SJCRH30 (cell line): ENCODE measurements around the gene SLAIN2. TPM values are rescaled to one million over a fixed set of nuclear protein-coding genes. Genes with fewer than 3 reads are reported as not detected.

Experiments used
- DNase-seq, 2 experiments: peaks; one replicate each; pipeline ENCODE4 v3.0.0-alpha.2; 2015 to 2020
- H3K27ac ChIP-seq: fragments of 250-450 bp; sonication (Bioruptor Pico); 2 replicates; pipeline ENCODE4 v1.5.1; 2020; ENCODE audit warnings: mild to moderate bottlenecking, moderate library complexity
- H3K27me3 ChIP-seq: fragments of 250-450 bp; sonication (Bioruptor Pico); 2 replicates; pipeline ENCODE4 v1.5.1; 2020; ENCODE audit warnings: mild to moderate bottlenecking, moderate library complexity
- H3K36me3 ChIP-seq: fragments of 250-450 bp; sonication (Bioruptor Pico); 2 replicates; pipeline ENCODE4 v1.5.1; 2020; ENCODE audit warnings: mild to moderate bottlenecking, moderate library complexity
- H3K4me1 ChIP-seq: fragments of 250-450 bp; sonication (Bioruptor Pico); 2 replicates; pipeline ENCODE4 v1.5.1; 2020; ENCODE audit warnings: mild to moderate bottlenecking, moderate library complexity
- H3K4me3 ChIP-seq: fragments of 250-450 bp; sonication (Bioruptor Pico); 2 replicates; pipeline ENCODE4 v1.5.1; 2020; ENCODE audit warnings: mild to moderate bottlenecking, moderate library complexity
- H3K9me3 ChIP-seq: fragments of 250-450 bp; sonication (Bioruptor Pico); replicated peaks from 2 replicates; pipeline ENCODE4 v1.5.1; 2020; ENCODE audit warnings: mild to moderate bottlenecking, moderate library complexity
- total RNA-seq: library from RNA; depleted of rRNA; stranded (reverse); fragments of >200 nt; shearing (Covaris generic); gene quantifications from 2 replicates; pipeline ENCODE4 v1.2.3, GENCODE V29; 2014

The SLAIN2 gene
- total RNA-seq, 1 experiment from 2014 or later, result 145 TPM

DNA sequence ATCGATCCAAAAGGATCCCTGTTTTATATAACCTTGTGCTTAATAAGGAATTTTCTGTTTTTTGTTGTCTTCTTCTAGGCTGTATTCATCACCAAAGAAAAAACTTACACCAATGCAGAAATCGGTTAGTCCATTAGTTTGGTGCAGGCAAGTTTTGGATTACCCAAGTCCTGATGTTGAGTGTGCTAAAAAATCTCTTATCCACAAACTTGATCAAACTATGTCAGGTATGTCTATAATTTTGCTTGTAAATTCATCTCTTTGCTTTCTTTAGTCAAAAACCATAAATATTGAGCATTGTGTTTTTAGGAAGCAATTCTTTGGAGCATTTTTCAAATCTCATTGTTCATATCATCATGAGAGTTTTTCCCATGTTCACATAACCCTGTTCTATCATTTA lies 28.4 kb downstream of the SLAIN2 start:
- Histone ChIP-seq H3K36me3 (peaks cover 8% of the 10 kb centered on the region), H3K27ac (no peak overlapping the region), H3K9me3 (no peaks in the 10 kb centered on the region), H3K4me3 (no peak overlapping the region), H3K27me3 (no peaks in the 10 kb centered on the region), H3K4me1 (peaks cover 3% of the 10 kb centered on the region; the same call in 1 of the 2 replicates)
- DNase-seq, result no peak

- Histone ChIP-seq H3K4me1 (peaks cover 3% of the 10 kb centered on the region; the same call in 1 of the 2 replicates), H3K36me3 (peaks cover 8% of the 10 kb centered on the region), H3K4me3 (no peak overlapping the region), H3K9me3 (no peaks in the 10 kb centered on the region), H3K27me3 (no peaks in the 10 kb centered on the region), H3K27ac (no peak overlapping the region)
- no peak for DNase-seq
These were observed 29.2 kb downstream of the SLAIN2 start for GRCh38 chr4:48370260-48371134.

DNA sequence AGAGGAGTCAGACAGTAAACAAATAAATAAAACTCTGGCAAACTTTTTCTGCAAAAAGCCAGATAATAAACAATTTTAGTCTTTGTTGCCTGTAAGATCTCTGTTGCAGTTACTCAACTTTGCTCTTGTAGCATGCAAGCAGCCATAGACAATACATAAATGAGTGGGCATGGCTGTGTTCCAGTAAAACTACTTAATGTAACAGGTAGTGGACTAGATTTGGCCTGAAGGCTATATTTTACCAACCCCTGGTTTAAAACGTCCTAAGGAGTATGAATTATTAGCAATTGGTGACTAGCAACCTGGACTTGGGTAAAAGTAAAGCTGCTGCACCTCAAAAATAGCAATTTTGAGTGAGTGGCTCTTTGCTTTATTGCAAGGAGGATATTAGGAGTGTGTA lies 30.9 kb downstream of the SLAIN2 start:
- Histone ChIP-seq H3K36me3 (peaks cover 6% of the 10 kb centered on the region), H3K9me3 (no peaks in the 10 kb centered on the region), H3K27me3 (no peaks in the 10 kb centered on the region), H3K4me1 (peaks cover 10% of the 10 kb centered on the region), H3K27ac (no peak overlapping the region), H3K4me3 (no peak overlapping the region)
- no peak for DNase-seq

- peaks cover 15% of the 10 kb centered on the region for H3K4me1 ChIP-seq
- H3K27me3 ChIP-seq, result no peaks in the 10 kb centered on the region
- no peaks in the 10 kb centered on the region for H3K9me3 ChIP-seq
- no peak overlapping the region for H3K4me3 ChIP-seq
- DNase-seq, result peak; percentile 43 to 59
- H3K36me3 ChIP-seq, result peaks cover 30% of the 10 kb centered on the region
- no peak overlapping the region for H3K27ac ChIP-seq
These were observed 34.4 kb downstream of the SLAIN2 start for GRCh38 chr4:48375651-48376304.

- DNase-seq, result no peak
- Histone ChIP-seq H3K4me3 (no peak overlapping the region), H3K4me1 (peaks cover 25% of the 10 kb centered on the region), H3K27me3 (no peaks in the 10 kb centered on the region), H3K27ac (peak overlapping the region; percentile 62), H3K9me3 (no peaks in the 10 kb centered on the region), H3K36me3 (peaks cover 59% of the 10 kb centered on the region)
These were observed 38.4 kb downstream of the SLAIN2 start for GRCh38 chr4:48379587-48380180.

- peak; percentile 43 to 83 for DNase-seq
- no peaks in the 10 kb centered on the region for H3K27me3 ChIP-seq
- no peaks in the 10 kb centered on the region for H3K9me3 ChIP-seq
- H3K4me3 ChIP-seq, result no peak overlapping the region
- peaks cover 25% of the 10 kb centered on the region for H3K4me1 ChIP-seq
- H3K36me3 ChIP-seq, result peaks cover 66% of the 10 kb centered on the region
- peak overlapping the region; percentile 62 for H3K27ac ChIP-seq
These were observed 39.3 kb downstream of the SLAIN2 start for GRCh38 chr4:48380583-48381167.

DNA sequence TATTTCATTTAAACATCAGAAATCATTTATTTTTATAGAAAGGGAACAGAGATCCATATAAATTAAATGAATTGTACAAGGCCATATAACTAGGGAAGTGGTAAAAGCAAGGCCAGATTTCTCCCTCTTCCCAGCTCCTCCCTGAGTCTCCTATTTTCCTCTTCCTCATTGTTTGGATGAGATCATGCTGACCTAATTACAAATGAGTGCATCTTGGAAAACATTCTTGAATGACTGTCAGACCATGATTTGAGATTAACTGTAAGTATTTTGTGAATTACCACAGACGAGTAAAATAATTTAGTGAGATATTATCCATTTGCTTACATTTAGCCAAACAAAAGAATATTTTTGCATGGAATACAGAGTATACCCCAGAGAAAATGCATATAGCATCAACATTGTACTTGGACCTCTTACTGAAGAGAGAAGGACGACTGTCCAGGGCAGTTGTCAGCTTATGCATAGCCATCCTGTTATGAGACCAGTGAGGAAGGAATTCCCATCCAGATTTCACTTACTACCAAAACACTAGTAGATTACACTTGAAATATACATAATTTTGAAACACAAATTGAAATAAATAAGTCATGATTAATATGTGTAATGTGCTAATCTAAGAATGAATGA lies 47.3 kb downstream of the SLAIN2 start:
- no peaks in the 10 kb centered on the region for H3K27me3 ChIP-seq
- H3K9me3 ChIP-seq, result no peaks in the 10 kb centered on the region
- H3K36me3 ChIP-seq, result peaks cover 69% of the 10 kb centered on the region
- H3K27ac ChIP-seq, result no peak overlapping the region
- H3K4me1 ChIP-seq, result no peaks in the 10 kb centered on the region
- no peak for DNase-seq
- H3K4me3 ChIP-seq, result no peak overlapping the region

- Histone ChIP-seq H3K4me3 (no peak overlapping the region), H3K9me3 (no peaks in the 10 kb centered on the region; the same call in 1 of the 2 replicates), H3K27ac (no peak overlapping the region), H3K27me3 (no peaks in the 10 kb centered on the region), H3K36me3 (peaks cover 53% of the 10 kb centered on the region), H3K4me1 (no peaks in the 10 kb centered on the region)
- DNase-seq, result no peak
These were observed 54.7 kb downstream of the SLAIN2 start for GRCh38 chr4:48396043-48396442.

- H3K4me1 ChIP-seq, result no peaks in the 10 kb centered on the region
- no peaks in the 10 kb centered on the region; the same call in 1 of the 2 replicates for H3K9me3 ChIP-seq
- H3K4me3 ChIP-seq, result no peak overlapping the region
- H3K27me3 ChIP-seq, result no peaks in the 10 kb centered on the region
- peaks cover 45% of the 10 kb centered on the region for H3K36me3 ChIP-seq
- H3K27ac ChIP-seq, result no peak overlapping the region
- no peak for DNase-seq
These were observed 59.1 kb downstream of the SLAIN2 start for GRCh38 chr4:48400416-48400815.

DNA sequence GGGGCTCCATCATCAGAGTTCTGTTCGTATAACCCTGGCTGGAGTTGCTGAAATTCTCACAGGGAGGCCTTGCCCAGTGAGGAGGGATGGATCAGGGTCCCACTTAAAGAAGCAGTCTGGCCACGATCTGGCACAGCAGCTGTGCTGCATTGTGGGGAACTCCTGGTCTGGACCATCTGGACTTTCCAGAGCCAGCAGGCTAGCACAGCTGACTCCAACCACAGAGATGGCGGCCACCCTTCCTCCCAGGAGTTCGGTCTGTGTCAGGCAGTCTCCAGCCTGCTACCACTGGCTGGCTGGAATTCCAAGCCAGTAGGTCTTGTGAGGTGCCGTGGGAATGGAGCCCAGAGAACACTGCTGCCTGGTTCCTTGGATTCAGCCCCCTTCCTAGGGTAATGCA lies 62.0 kb downstream of the SLAIN2 start:
- H3K36me3 ChIP-seq, result peaks cover 27% of the 10 kb centered on the region
- no peak overlapping the region for H3K27ac ChIP-seq
- H3K9me3 ChIP-seq, result no peaks in the 10 kb centered on the region; the same call in 1 of the 2 replicates
- no peaks in the 10 kb centered on the region for H3K27me3 ChIP-seq
- DNase-seq, result peak in 1 of 2 experiments; percentile 8
- no peak overlapping the region for H3K4me3 ChIP-seq
- no peaks in the 10 kb centered on the region for H3K4me1 ChIP-seq

GRCh38 chr4:48403779-48404178 lies 62.5 kb downstream of the SLAIN2 start:
- H3K9me3 ChIP-seq, result no peaks in the 10 kb centered on the region; the same call in 1 of the 2 replicates
- DNase-seq, result no peak
- peaks cover 30% of the 10 kb centered on the region for H3K36me3 ChIP-seq
- no peak overlapping the region for H3K27ac ChIP-seq
- H3K27me3 ChIP-seq, result no peaks in the 10 kb centered on the region
- no peak overlapping the region for H3K4me3 ChIP-seq
- H3K4me1 ChIP-seq, result no peaks in the 10 kb centered on the region

GRCh38 chr4:48405924-48406323 lies 64.6 kb downstream of the SLAIN2 start:
- H3K9me3 ChIP-seq, result no peaks in the 10 kb centered on the region
- no peak for DNase-seq
- no peaks in the 10 kb centered on the region for H3K27me3 ChIP-seq
- no peak overlapping the region for H3K4me3 ChIP-seq
- peaks cover 40% of the 10 kb centered on the region for H3K36me3 ChIP-seq
- no peak overlapping the region for H3K27ac ChIP-seq
- no peaks in the 10 kb centered on the region for H3K4me1 ChIP-seq

- Histone ChIP-seq H3K36me3 (peaks cover 46% of the 10 kb centered on the region), H3K9me3 (no peaks in the 10 kb centered on the region), H3K27me3 (no peaks in the 10 kb centered on the region), H3K4me1 (no peaks in the 10 kb centered on the region), H3K27ac (no peak overlapping the region), H3K4me3 (no peak overlapping the region)
- DNase-seq, result no peak
These were observed 67.9 kb downstream of the SLAIN2 start for GRCh38 chr4:48409203-48409602.

GRCh38 chr4:48410812-48411211 lies 69.5 kb downstream of the SLAIN2 start:
- Histone ChIP-seq H3K36me3 (peaks cover 39% of the 10 kb centered on the region), H3K27ac (no peak overlapping the region), H3K27me3 (no peaks in the 10 kb centered on the region), H3K4me3 (no peak overlapping the region), H3K9me3 (no peaks in the 10 kb centered on the region), H3K4me1 (no peaks in the 10 kb centered on the region)
- no peak for DNase-seq
